ENCODE measurements around the gene PARD3. TPM values are rescaled to one million over a fixed set of nuclear protein-coding genes. Genes with fewer than 3 reads are reported as not detected.

Gene PARD3
- total RNA-seq, 1 donor from 2014 or later: 37.2 TPM

DNA sequence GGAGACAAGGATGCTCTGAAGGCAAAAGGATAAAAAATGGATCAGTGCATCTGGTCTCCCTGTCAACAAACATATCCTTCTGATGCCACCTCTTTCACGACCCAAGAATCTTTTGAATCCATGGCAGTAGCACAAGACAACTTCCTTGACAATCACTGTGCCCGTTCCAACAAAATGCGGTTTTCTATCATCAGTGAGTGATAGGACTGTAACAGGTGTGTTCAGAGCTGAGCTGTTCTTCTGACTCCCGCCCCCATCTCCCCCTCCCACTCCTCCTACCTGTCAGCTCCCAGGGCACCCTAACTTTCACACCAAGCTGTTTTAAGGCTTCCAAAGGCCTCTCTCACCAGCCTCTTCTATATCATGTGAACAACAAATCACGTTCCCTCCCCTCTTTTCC lies 74.8 kb downstream of the PARD3 start:
- H3K27me3 Mint-ChIP-seq (ENCODE audit: unreplicated experiment): no peaks in the 10 kb centered on the region
- H3K4me1 Mint-ChIP-seq (ENCODE audit: unreplicated experiment): peaks cover 18% of the 10 kb centered on the region
- H3K9me3 Mint-ChIP-seq (ENCODE audit: unreplicated experiment): no peaks in the 10 kb centered on the region
- DNase-seq (ENCODE audit: extremely low spot score, unreplicated experiment): no peak
- TF ChIP-seq, protein P1, sequence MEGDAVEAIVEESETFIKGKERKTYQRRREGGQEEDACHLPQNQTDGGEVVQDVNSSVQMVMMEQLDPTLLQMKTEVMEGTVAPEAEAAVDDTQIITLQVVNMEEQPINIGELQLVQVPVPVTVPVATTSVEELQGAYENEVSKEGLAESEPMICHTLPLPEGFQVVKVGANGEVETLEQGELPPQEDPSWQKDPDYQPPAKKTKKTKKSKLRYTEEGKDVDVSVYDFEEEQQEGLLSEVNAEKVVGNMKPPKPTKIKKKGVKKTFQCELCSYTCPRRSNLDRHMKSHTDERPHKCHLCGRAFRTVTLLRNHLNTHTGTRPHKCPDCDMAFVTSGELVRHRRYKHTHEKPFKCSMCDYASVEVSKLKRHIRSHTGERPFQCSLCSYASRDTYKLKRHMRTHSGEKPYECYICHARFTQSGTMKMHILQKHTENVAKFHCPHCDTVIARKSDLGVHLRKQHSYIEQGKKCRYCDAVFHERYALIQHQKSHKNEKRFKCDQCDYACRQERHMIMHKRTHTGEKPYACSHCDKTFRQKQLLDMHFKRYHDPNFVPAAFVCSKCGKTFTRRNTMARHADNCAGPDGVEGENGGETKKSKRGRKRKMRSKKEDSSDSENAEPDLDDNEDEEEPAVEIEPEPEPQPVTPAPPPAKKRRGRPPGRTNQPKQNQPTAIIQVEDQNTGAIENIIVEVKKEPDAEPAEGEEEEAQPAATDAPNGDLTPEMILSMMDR (IDR thresholded peaks at IDR 0.05): no peak
- no peaks in the 10 kb centered on the region for H3K36me3 Mint-ChIP-seq (ENCODE audit: unreplicated experiment)
- peak overlapping the region; percentile 85 for H3K27ac Mint-ChIP-seq (ENCODE audit: unreplicated experiment)
- H3K4me3 Mint-ChIP-seq (ENCODE audit: unreplicated experiment): peak overlapping the region; percentile 68

DNA sequence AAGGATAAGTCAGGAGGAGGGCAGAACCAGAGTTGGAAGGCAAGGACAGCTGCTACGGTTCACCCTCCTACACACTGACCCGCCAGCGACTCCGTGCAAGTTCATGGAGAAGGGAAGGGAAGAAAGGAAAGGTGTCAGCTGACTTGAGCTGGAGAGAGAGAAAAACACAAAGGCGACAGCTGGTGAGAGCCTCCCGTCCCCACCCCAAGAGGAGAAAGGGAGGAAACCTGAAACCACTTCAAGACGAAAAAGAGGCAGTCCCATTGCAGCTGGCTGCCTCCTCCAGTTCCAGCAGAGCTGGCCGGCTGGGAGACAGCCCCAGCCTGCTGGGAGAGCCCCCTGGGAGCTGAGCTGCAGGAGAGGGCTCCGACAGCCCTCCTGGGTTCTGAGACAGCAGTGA lies 75.2 kb downstream of the PARD3 start:
- Mint-ChIP-seq H3K36me3 (ENCODE audit: unreplicated experiment) (no peaks in the 10 kb centered on the region), H3K27ac (ENCODE audit: unreplicated experiment) (peak overlapping the region; percentile 85), H3K4me3 (ENCODE audit: unreplicated experiment) (peak overlapping the region; percentile 68), H3K27me3 (ENCODE audit: unreplicated experiment) (no peaks in the 10 kb centered on the region), H3K4me1 (ENCODE audit: unreplicated experiment) (peaks cover 18% of the 10 kb centered on the region), H3K9me3 (ENCODE audit: unreplicated experiment) (no peaks in the 10 kb centered on the region)
- DNase-seq (ENCODE audit: extremely low spot score, unreplicated experiment): no peak
- TF ChIP-seq, protein P1 (IDR thresholded peaks at IDR 0.05): no peak

DNA sequence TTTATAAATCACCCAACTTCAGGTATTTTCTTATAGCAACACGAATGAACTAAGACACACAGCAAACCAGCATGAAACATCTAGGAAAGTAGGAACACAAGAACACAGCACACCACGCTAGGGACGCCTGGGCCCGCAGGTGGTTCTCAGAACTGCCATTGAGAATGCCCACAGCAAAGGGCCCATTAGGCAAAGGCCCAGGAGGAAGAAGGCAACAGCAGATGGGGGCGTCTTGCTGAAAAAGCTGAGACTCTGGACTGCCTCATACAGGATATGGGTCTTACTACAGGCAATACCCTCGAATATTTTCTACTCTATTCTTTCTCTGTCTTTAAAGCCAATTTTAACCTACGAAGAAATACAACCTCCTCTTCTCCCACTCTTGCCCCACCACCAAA lies 77.3 kb downstream of the PARD3 start:
- H3K4me1 Mint-ChIP-seq (ENCODE audit: unreplicated experiment): peaks cover 24% of the 10 kb centered on the region
- H3K9me3 Mint-ChIP-seq (ENCODE audit: unreplicated experiment): no peaks in the 10 kb centered on the region
- H3K27me3 Mint-ChIP-seq (ENCODE audit: unreplicated experiment): no peaks in the 10 kb centered on the region
- no peaks in the 10 kb centered on the region for H3K36me3 Mint-ChIP-seq (ENCODE audit: unreplicated experiment)
- no peak overlapping the region for H3K4me3 Mint-ChIP-seq (ENCODE audit: unreplicated experiment)
- no peak overlapping the region for H3K27ac Mint-ChIP-seq (ENCODE audit: unreplicated experiment)
- TF ChIP-seq, protein P1 (IDR thresholded peaks at IDR 0.05): no peak
- no peak for DNase-seq (ENCODE audit: extremely low spot score, unreplicated experiment)

DNA sequence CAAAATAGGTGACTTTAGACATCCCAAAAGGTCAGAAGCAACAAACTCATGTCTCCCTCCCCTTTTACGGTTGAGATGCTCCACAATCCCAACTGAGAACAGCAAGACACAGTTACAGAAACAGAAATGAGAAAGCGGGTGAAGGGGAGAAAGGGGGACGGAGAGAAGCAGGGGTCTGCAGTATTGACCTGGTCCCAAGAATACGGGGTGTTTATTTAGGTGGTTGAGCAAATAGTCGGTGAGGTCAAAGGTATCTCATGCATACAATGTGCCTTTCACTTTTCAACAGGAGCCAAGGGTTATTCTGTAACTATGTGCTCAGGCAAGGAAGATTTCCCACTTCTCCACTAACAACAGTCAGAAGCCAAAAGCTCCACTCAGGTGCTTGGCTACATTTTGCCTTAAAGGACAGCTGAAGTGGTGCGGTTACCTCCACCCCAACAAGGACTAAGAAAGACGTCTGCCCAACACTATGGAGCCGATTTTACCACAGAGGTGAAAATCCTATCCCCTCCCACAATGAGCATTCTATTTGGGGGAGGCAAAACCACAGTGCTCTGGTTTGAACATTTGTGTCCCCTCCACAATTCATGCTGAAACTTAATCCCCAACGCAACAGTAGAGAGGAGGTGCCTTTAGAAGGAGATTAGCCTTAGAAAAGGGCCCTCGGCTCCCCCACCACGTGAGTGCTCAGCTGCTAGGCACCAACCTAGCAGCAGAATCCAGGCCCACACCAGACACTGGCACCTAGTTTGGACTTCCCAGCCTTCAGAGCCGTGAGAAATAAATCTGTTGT lies 77.9 kb downstream of the PARD3 start:
- Mint-ChIP-seq H3K27me3 (ENCODE audit: unreplicated experiment) (no peaks in the 10 kb centered on the region), H3K36me3 (ENCODE audit: unreplicated experiment) (no peaks in the 10 kb centered on the region), H3K9me3 (ENCODE audit: unreplicated experiment) (no peaks in the 10 kb centered on the region), H3K4me1 (ENCODE audit: unreplicated experiment) (peaks cover 29% of the 10 kb centered on the region), H3K27ac (ENCODE audit: unreplicated experiment) (no peak overlapping the region), H3K4me3 (ENCODE audit: unreplicated experiment) (no peak overlapping the region)
- TF ChIP-seq, protein P1 (IDR thresholded peaks at IDR 0.05): no peak
- no peak for DNase-seq (ENCODE audit: extremely low spot score, unreplicated experiment)

DNA sequence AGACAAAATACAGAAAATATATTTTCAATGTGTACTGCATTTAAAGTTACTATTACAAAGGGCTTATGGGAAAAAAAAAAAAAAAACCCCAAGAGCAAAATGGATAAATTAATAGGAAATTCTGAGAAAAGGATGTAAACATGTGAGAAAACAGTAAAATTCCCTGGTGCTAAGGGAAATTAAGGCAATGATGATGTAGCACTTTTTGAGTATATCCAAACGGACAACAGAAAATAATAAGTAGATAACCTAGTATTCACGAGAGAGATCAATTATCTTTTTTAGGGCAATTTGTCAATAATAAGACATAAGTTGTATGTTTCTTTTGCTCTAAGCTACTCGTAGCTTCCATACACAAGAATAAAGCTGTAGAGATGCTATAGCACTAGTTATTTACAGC lies 80.2 kb downstream of the PARD3 start:
- peaks cover 35% of the 10 kb centered on the region for H3K4me1 Mint-ChIP-seq (ENCODE audit: unreplicated experiment)
- H3K27ac Mint-ChIP-seq (ENCODE audit: unreplicated experiment): no peak overlapping the region
- no peaks in the 10 kb centered on the region for H3K9me3 Mint-ChIP-seq (ENCODE audit: unreplicated experiment)
- H3K36me3 Mint-ChIP-seq (ENCODE audit: unreplicated experiment): peaks cover 2% of the 10 kb centered on the region
- H3K4me3 Mint-ChIP-seq (ENCODE audit: unreplicated experiment): no peak overlapping the region
- DNase-seq (ENCODE audit: extremely low spot score, unreplicated experiment): no peak
- no peaks in the 10 kb centered on the region for H3K27me3 Mint-ChIP-seq (ENCODE audit: unreplicated experiment)
- TF ChIP-seq, protein P1 (IDR thresholded peaks at IDR 0.05): no peak
